Astrocyte of the spinal cord (primary cell): ENCODE results near the gene TRIM26.

Source experiments
- DNase-seq: peaks from one replicate; pipeline ENCODE4 v3.0.0; 2011; ENCODE audit warnings: low read depth, low spot score
- H3K4me3 ChIP-seq: 2 replicates; pipeline ENCODE4 v1.5.1; 2011; ENCODE audit warnings: low read depth, mild to moderate bottlenecking, low read length, moderate library complexity
- in situ Hi-C: cut with HindIII; loops from 2 replicates; pipeline ENCODE4 v1.10.0; 2017; ENCODE audit warnings: low sequenced_read_pairs
- TF ChIP-seq, protein P1 (sequence below): IDR thresholded peaks from 2 replicates; pipeline ENCODE4 v1.5.1; 2012; ENCODE audit warnings: low read depth, mild to moderate bottlenecking, low read length, inconsistent platforms

Gene TRIM26

DNA sequence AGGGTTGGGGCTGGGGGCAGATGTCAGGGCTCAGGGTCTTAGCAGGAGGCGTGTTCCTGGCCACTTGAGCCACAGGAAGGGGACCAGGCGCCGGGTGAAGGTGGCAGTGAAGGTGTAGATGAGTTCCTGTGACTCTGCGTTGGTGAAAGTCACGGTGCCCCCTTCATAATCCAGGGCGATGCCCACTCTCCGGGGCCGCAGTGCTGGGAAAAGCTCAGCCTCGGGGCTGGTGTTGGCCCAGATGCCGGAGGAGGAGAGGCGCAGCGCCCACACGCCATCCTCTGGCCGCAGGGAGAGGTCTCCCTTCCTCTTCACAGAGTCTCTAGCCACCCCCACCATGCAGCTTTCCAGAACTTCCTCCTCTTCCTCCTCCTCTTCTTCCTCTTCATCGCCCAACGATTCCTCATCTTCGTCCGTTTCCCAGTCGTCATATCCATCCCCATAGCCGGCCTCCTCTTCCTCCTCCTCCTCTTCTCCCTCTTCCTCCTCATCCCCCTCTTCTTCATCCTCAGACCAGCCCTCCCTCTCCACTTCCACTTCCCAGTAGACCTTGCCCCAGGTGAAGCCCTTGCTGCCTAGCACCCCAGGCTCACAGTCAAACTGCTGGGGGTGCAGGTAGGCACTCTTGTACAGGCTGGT lies 27.2 kb downstream of the TRIM26 start:
- DNase-seq, result no peak
- TF ChIP-seq, protein P1, sequence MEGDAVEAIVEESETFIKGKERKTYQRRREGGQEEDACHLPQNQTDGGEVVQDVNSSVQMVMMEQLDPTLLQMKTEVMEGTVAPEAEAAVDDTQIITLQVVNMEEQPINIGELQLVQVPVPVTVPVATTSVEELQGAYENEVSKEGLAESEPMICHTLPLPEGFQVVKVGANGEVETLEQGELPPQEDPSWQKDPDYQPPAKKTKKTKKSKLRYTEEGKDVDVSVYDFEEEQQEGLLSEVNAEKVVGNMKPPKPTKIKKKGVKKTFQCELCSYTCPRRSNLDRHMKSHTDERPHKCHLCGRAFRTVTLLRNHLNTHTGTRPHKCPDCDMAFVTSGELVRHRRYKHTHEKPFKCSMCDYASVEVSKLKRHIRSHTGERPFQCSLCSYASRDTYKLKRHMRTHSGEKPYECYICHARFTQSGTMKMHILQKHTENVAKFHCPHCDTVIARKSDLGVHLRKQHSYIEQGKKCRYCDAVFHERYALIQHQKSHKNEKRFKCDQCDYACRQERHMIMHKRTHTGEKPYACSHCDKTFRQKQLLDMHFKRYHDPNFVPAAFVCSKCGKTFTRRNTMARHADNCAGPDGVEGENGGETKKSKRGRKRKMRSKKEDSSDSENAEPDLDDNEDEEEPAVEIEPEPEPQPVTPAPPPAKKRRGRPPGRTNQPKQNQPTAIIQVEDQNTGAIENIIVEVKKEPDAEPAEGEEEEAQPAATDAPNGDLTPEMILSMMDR, result no peak
- H3K4me3 ChIP-seq, result no peak overlapping the region
- in situ Hi-C loops, result no loop called here

DNA sequence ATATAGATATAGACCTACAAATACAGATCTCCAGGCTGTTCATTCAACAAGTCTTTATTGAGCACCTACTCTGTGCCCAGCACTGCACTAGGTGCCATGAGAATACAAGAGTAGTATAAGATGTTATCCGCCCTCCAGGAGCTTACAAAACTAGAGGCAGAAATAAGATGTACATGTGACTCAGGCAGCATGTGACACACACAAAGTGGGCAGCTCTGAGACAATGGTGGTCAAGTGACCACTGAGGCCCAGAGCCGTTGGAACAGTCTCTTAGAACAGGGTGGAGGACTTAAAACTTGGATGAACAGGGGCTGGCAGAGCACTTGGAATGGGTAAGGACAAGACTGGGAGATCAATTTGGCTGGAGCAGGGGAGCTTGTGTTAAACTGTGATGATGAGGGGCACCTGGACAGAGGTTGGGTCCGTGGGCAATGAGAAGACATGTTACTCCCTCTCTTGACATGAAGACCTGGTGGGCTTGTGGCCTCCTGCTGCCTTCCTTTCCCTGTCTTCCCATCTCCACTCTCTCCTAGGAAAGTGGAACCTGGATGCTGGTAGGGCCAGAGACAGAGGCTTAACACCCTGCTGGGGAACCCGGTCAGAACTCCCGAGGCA lies 28.7 kb downstream of the TRIM26 start:
- no peak for DNase-seq
- H3K4me3 ChIP-seq, result no peak overlapping the region
- TF ChIP-seq, protein P1, result no peak
- in situ Hi-C loops, result no loop called here

DNA sequence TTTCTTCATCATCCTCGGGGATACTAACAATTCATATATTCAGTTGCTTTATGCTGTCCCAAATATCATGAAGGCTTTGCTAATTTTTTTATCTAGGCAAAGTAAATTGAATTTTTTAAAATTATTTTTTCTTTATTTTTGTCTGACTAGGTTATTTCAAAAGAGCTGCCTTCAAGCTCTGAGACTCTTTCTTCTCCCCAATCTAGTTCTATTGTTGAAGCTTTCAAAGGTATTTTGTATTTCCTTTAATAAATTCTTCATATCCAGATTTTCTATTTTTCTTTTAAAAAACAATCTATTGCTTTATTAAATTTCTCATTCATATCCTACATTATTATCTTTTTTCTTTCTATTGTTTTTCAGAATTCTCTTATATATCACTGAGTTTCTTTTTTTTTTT lies 33.1 kb downstream of the TRIM26 start:
- TF ChIP-seq, protein P1, result no peak
- no peak overlapping the region for H3K4me3 ChIP-seq
- DNase-seq, result no peak
- in situ Hi-C loops, result no loop called here

DNA sequence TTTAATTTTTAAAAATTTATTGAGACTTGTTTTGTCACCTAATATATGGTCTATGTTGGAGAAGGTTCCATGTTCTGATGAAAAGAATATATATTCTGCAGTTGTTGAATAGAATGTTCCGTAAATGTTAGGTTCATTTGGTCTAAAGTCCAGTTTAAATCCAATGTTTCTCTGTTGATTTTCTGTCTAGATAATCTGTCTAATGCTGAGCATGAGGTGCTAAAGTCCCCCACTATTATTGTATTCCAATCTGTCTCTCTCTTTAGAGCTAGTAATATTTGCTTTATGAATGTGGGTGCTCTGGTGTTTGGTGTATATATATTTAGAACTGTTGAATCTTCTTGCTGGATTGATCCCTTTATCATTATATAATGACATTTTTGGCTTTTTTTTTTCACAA lies 34.4 kb downstream of the TRIM26 start:
- no peak overlapping the region for H3K4me3 ChIP-seq
- in situ Hi-C loops, result no loop called here
- TF ChIP-seq, protein P1, result no peak
- DNase-seq, result no peak

DNA sequence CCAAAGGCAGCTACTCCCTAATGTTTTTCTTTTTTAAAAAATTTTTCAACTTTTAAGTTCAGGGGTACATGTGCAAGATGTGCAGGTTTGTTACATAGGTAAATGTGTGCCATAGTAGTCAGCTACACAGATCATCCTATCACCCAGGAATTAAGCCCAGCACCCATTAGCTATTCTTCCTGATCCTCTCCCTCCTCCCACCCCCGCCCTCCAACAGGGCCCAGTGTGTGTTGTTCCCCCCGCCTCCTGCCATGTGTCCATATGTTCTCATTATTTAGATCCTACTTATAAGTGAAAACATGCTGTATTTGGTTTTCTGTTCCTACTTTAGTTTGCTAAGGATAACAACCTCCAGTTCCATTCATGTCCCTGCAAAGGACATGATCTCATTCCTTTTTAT lies 37.4 kb downstream of the TRIM26 start:
- DNase-seq, result no peak
- TF ChIP-seq, protein P1, result no peak
- H3K4me3 ChIP-seq, result no peak overlapping the region
- in situ Hi-C loops, result no loop called here

DNA sequence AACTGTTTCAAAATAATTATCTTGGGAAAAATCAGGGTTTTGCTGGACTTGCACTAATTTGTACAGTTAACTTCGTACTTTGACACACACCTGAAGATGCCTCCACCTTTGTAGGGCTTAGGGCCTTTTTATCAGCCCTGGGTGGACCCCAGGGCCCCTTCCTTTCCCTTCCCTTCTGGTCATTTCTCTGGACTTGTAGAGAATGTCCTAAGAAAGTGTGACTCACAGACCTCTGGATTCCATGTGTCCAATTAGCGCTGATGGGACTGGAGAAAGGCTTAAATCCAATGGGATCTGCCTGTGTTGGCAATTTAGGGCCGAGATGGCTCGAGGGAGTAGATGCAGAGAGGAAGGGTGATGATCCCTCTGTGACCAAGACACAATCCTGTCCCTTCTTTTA lies 40.5 kb downstream of the TRIM26 start:
- no peak overlapping the region for H3K4me3 ChIP-seq
- TF ChIP-seq, protein P1, result no peak
- DNase-seq, result no peak
- in situ Hi-C loops, result no loop called here
